ENCODE results near the gene C14orf132. TPM values are rescaled to one million over a fixed set of nuclear protein-coding genes. Genes with fewer than 3 reads are reported as not detected.
A peak's percentile ranks its signal among the peaks of the same experiment; 100 is the strongest.

The C14orf132 gene
- total RNA-seq, 2 donors from 2014 or later = 2.1 to 3.4 TPM

- H3K27me3 Mint-ChIP-seq (ENCODE audit: low read depth) = peaks cover 11% of the 10 kb centered on the region
- no peak overlapping the region for H3K4me3 Mint-ChIP-seq
- no peaks in the 10 kb centered on the region for H3K36me3 Mint-ChIP-seq (ENCODE audit: insufficient read depth in 2 of 2)
- no peaks in the 10 kb centered on the region for H3K9me3 Mint-ChIP-seq
- no peak overlapping the region for H3K27ac Mint-ChIP-seq
- no peaks in the 10 kb centered on the region for H3K4me1 Mint-ChIP-seq (ENCODE audit: low read depth)
- no peak for ATAC-seq (replicated peaks in 1 of 2)
- no peak for DNase-seq
These were observed 66.1 kb downstream of the C14orf132 start for GRCh38 chr14:96105089-96105925.

- DNase-seq (no peak), ATAC-seq (replicated peaks in 1 of 2) (no peak)
- H3K27ac Mint-ChIP-seq = no peak overlapping the region
- no peak overlapping the region for H3K4me3 Mint-ChIP-seq
- no peaks in the 10 kb centered on the region for H3K9me3 Mint-ChIP-seq
- peaks cover 11% of the 10 kb centered on the region for H3K27me3 Mint-ChIP-seq (ENCODE audit: low read depth)
- H3K4me1 Mint-ChIP-seq (ENCODE audit: low read depth) = no peaks in the 10 kb centered on the region
- no peaks in the 10 kb centered on the region for H3K36me3 Mint-ChIP-seq (ENCODE audit: insufficient read depth in 2 of 2)
These were observed 66.8 kb downstream of the C14orf132 start for GRCh38 chr14:96105926-96106441.

GRCh38 chr14:96106891-96107290 lies 67.7 kb downstream of the C14orf132 start:
- Mint-ChIP-seq H3K4me3 (no peak overlapping the region), H3K36me3 (ENCODE audit: insufficient read depth in 2 of 2) (no peaks in the 10 kb centered on the region), H3K4me1 (ENCODE audit: low read depth) (no peaks in the 10 kb centered on the region), H3K27ac (no peak overlapping the region), H3K27me3 (ENCODE audit: low read depth) (peaks cover 11% of the 10 kb centered on the region), H3K9me3 (no peaks in the 10 kb centered on the region)
- DNase-seq (no peak), ATAC-seq (replicated peaks in 1 of 2) (no peak)

GRCh38 chr14:96108061-96108795 lies 69.1 kb downstream of the C14orf132 start:
- H3K4me1 Mint-ChIP-seq (ENCODE audit: low read depth) = no peaks in the 10 kb centered on the region
- H3K4me3 Mint-ChIP-seq = no peak overlapping the region
- ATAC-seq (replicated peaks in 1 of 2) (no peak), DNase-seq (no peak)
- no peaks in the 10 kb centered on the region for H3K36me3 Mint-ChIP-seq (ENCODE audit: insufficient read depth in 2 of 2)
- peaks cover 11% of the 10 kb centered on the region for H3K27me3 Mint-ChIP-seq (ENCODE audit: low read depth)
- no peak overlapping the region for H3K27ac Mint-ChIP-seq
- H3K9me3 Mint-ChIP-seq = no peaks in the 10 kb centered on the region

- Mint-ChIP-seq H3K4me3 (no peak overlapping the region), H3K4me1 (ENCODE audit: low read depth) (no peaks in the 10 kb centered on the region), H3K36me3 (ENCODE audit: insufficient read depth in 2 of 2) (peaks cover 0 to 2% of the 10 kb centered on the region in 2 donors), H3K27ac (no peak overlapping the region), H3K27me3 (ENCODE audit: low read depth) (peaks cover 11% of the 10 kb centered on the region), H3K9me3 (no peaks in the 10 kb centered on the region)
- no peak for DNase-seq
- ATAC-seq (replicated peaks in 1 of 2) = no peak
These were observed 69.7 kb downstream of the C14orf132 start for GRCh38 chr14:96108911-96109310.

- Mint-ChIP-seq H3K27me3 (ENCODE audit: low read depth) (peaks cover 11% of the 10 kb centered on the region), H3K27ac (no peak overlapping the region), H3K4me3 (no peak overlapping the region), H3K36me3 (ENCODE audit: insufficient read depth in 2 of 2) (peaks cover 0 to 4% of the 10 kb centered on the region in 2 donors), H3K4me1 (ENCODE audit: low read depth) (no peaks in the 10 kb centered on the region), H3K9me3 (peaks cover 5 to 6% of the 10 kb centered on the region in 2 donors)
- DNase-seq (no peak), ATAC-seq (replicated peaks in 1 of 2) (no peak)
These were observed 70.6 kb downstream of the C14orf132 start for GRCh38 chr14:96109596-96110355.

GRCh38 chr14:96112032-96112431 lies 72.9 kb downstream of the C14orf132 start:
- no peak for DNase-seq
- H3K36me3 Mint-ChIP-seq (ENCODE audit: insufficient read depth in 2 of 2) = peaks cover 0 to 4% of the 10 kb centered on the region in 2 donors
- no peak for ATAC-seq (replicated peaks in 1 of 2)
- H3K27ac Mint-ChIP-seq = no peak overlapping the region
- H3K27me3 Mint-ChIP-seq (ENCODE audit: low read depth) = peaks cover 11% of the 10 kb centered on the region
- H3K4me3 Mint-ChIP-seq = no peak overlapping the region
- H3K4me1 Mint-ChIP-seq (ENCODE audit: low read depth) = peaks cover 6% of the 10 kb centered on the region
- peaks cover 5 to 6% of the 10 kb centered on the region in 2 donors for H3K9me3 Mint-ChIP-seq

GRCh38 chr14:96114002-96114401 lies 74.8 kb downstream of the C14orf132 start:
- no peak for DNase-seq
- Mint-ChIP-seq H3K27me3 (ENCODE audit: low read depth) (no peaks in the 10 kb centered on the region), H3K27ac (no peak overlapping the region), H3K4me1 (ENCODE audit: low read depth) (peaks cover 18% of the 10 kb centered on the region), H3K4me3 (no peak overlapping the region), H3K9me3 (peaks cover 5 to 6% of the 10 kb centered on the region in 2 donors), H3K36me3 (ENCODE audit: insufficient read depth in 2 of 2) (peaks cover 0 to 4% of the 10 kb centered on the region in 2 donors)
- no peak for ATAC-seq (replicated peaks in 1 of 2)

GRCh38 chr14:96117101-96117897 lies 78.1 kb downstream of the C14orf132 start:
- Mint-ChIP-seq H3K4me1 (ENCODE audit: low read depth) (peaks cover 29% of the 10 kb centered on the region), H3K27ac (no peak overlapping the region), H3K27me3 (ENCODE audit: low read depth) (no peaks in the 10 kb centered on the region), H3K9me3 (peaks cover 5 to 6% of the 10 kb centered on the region in 2 donors), H3K36me3 (ENCODE audit: insufficient read depth in 2 of 2) (peaks cover 0 to 4% of the 10 kb centered on the region in 2 donors), H3K4me3 (no peak overlapping the region)
- ATAC-seq (replicated peaks in 1 of 2) = peak in 1 of 2 donors; percentile 49
- DNase-seq = peak in 1 of 2 donors; percentile 7

GRCh38 chr14:96117960-96118359 lies 78.8 kb downstream of the C14orf132 start:
- H3K4me1 Mint-ChIP-seq (ENCODE audit: low read depth) = peaks cover 29% of the 10 kb centered on the region
- H3K27me3 Mint-ChIP-seq (ENCODE audit: low read depth) = no peaks in the 10 kb centered on the region
- H3K4me3 Mint-ChIP-seq = no peak overlapping the region
- H3K9me3 Mint-ChIP-seq = peaks cover 5 to 6% of the 10 kb centered on the region in 2 donors
- peaks cover 0 to 4% of the 10 kb centered on the region in 2 donors for H3K36me3 Mint-ChIP-seq (ENCODE audit: insufficient read depth in 2 of 2)
- no peak overlapping the region for H3K27ac Mint-ChIP-seq
- ATAC-seq (replicated peaks in 1 of 2) = no peak
- DNase-seq = no peak

- H3K36me3 Mint-ChIP-seq (ENCODE audit: insufficient read depth in 2 of 2) = peaks cover 0 to 3% of the 10 kb centered on the region in 2 donors
- peaks cover 5 to 6% of the 10 kb centered on the region in 2 donors for H3K9me3 Mint-ChIP-seq
- peaks cover 29% of the 10 kb centered on the region for H3K4me1 Mint-ChIP-seq (ENCODE audit: low read depth)
- DNase-seq = no peak
- H3K27ac Mint-ChIP-seq = no peak overlapping the region
- no peak overlapping the region for H3K4me3 Mint-ChIP-seq
- no peak for ATAC-seq (replicated peaks in 1 of 2)
- H3K27me3 Mint-ChIP-seq (ENCODE audit: low read depth) = no peaks in the 10 kb centered on the region
These were observed 79.2 kb downstream of the C14orf132 start for GRCh38 chr14:96118391-96118790.

GRCh38 chr14:96119947-96120346 lies 80.8 kb downstream of the C14orf132 start:
- peak overlapping the region; percentile 76 for H3K27ac Mint-ChIP-seq
- no peaks in the 10 kb centered on the region for H3K36me3 Mint-ChIP-seq (ENCODE audit: insufficient read depth in 2 of 2)
- H3K4me3 Mint-ChIP-seq = no peak overlapping the region
- peaks cover 29% of the 10 kb centered on the region for H3K4me1 Mint-ChIP-seq (ENCODE audit: low read depth)
- no peaks in the 10 kb centered on the region for H3K27me3 Mint-ChIP-seq (ENCODE audit: low read depth)
- ATAC-seq (replicated peaks in 1 of 2) = peak; percentile 74 to 85
- peak in 1 of 2 donors; percentile 5 for DNase-seq
- no peaks in the 10 kb centered on the region for H3K9me3 Mint-ChIP-seq
